ENCODE data around the gene USH1C. TPM values are rescaled to one million over a fixed set of nuclear protein-coding genes. Genes with fewer than 3 reads are reported as not detected.

USH1C gene
- total RNA-seq, 2 experiments from 2014 or later: not detected

DNA sequence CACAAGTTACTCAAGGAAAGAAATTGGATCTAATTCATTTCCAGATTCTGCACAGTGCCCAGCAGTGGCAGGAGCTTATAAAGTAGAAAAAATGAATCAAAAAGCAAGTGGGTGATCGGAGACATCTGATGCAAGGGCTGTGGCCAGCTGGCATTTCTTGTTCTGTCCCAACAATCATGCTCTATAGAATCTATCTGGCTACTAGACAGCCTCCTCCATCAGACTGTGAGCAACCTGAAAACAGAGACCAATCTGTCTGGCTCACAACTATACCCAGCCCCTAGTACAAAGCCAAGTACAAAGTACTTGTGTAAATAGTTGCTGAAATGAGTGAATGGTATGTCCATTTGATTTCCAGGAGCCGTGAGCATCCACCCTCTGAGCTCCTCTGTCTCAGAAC, 11.4 kb downstream of the USH1C start:
- Mint-ChIP-seq H3K36me3 (ENCODE audit: low read depth) (no peaks in the 10 kb centered on the region), H3K27ac (no peak overlapping the region), H3K4me1 (ENCODE audit: low read depth) (no peaks in the 10 kb centered on the region), H3K9me3 (no peaks in the 10 kb centered on the region), H3K27me3 (peaks cover 7% of the 10 kb centered on the region), H3K4me3 (no peak overlapping the region)
- ATAC-seq (no peak), DNase-seq (no peak)
- ChIA-PET CTCF (interaction anchor here (0.7 to 1.6 kb wide), 4 partner anchors 16 to 144 kb away, joined by 3 to 4 read pairs (median 3); partner anchors contain the start of gene KCNJ11), POLR2A (no interaction called here)
- intact Hi-C loops (cut with micrococcal nuclease): no loop called here
- TF ChIP-seq, protein P1, sequence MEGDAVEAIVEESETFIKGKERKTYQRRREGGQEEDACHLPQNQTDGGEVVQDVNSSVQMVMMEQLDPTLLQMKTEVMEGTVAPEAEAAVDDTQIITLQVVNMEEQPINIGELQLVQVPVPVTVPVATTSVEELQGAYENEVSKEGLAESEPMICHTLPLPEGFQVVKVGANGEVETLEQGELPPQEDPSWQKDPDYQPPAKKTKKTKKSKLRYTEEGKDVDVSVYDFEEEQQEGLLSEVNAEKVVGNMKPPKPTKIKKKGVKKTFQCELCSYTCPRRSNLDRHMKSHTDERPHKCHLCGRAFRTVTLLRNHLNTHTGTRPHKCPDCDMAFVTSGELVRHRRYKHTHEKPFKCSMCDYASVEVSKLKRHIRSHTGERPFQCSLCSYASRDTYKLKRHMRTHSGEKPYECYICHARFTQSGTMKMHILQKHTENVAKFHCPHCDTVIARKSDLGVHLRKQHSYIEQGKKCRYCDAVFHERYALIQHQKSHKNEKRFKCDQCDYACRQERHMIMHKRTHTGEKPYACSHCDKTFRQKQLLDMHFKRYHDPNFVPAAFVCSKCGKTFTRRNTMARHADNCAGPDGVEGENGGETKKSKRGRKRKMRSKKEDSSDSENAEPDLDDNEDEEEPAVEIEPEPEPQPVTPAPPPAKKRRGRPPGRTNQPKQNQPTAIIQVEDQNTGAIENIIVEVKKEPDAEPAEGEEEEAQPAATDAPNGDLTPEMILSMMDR (IDR thresholded peaks at IDR 0.05): no peak

DNA sequence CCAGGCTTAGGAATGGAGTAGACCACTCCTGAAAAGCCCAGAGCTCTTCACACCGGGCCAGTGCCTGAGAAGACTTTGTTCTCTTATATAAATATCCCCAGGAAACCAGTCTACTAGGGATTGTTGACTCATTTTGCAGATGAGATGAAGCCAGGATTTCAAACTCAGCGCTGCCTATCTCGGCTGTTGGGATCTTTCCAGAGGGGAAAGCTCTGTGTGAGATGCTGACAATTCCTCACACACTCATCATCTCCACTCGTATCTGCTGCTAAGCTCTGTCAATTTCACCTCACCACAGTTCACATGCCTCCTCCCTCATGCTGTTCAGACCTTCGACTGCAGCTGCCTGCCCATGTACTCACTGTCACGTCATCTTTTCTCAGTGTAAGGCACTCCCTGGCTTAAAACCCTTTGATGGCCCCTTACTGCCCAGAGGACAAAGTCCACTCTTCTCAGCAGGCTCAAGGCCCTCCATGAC, 12.5 kb downstream of the USH1C start:
- Mint-ChIP-seq H3K36me3 (ENCODE audit: low read depth) (no peaks in the 10 kb centered on the region), H3K4me1 (ENCODE audit: low read depth) (no peaks in the 10 kb centered on the region)
- CTCF ChIA-PET: interaction anchor here (0.8 to 1.6 kb wide), 4 partner anchors 11 to 150 kb away, joined by 3 read pairs; no protein-coding TSS in a partner anchor

GRCh38 chr11:17531071-17531600, 13.1 kb downstream of the USH1C start:
- H3K9me3 Mint-ChIP-seq: no peaks in the 10 kb centered on the region
- H3K27ac Mint-ChIP-seq: no peak overlapping the region
- peaks cover 7% of the 10 kb centered on the region for H3K27me3 Mint-ChIP-seq
- no peak overlapping the region for H3K4me3 Mint-ChIP-seq
- no peaks in the 10 kb centered on the region for H3K36me3 Mint-ChIP-seq (ENCODE audit: low read depth)
- POLR2A ChIA-PET: interaction anchor here (1.5 kb wide), 1 partner anchor 15 kb away, joined by 3 read pairs; no protein-coding TSS in a partner anchor
- CTCF ChIA-PET: interaction anchor here (0.8 to 1.6 kb wide), 5 partner anchors 12 to 149 kb away, joined by 3 read pairs; no protein-coding TSS in a partner anchor
- no peak for DNase-seq
- TF ChIP-seq, protein P1 (IDR thresholded peaks at IDR 0.05): no peak
- no peak for ATAC-seq
- intact Hi-C loops (cut with micrococcal nuclease): no loop called here
- no peaks in the 10 kb centered on the region for H3K4me1 Mint-ChIP-seq (ENCODE audit: low read depth)

More for the DNA sequence above, 12.5 kb downstream of the USH1C start:
- intact Hi-C loops (cut with micrococcal nuclease): no loop called here
- DNase-seq (no peak), ATAC-seq (no peak)
- POLR2A ChIA-PET: interaction anchor here (1.5 kb wide), 1 partner anchor 15 kb away, joined by 3 read pairs; no protein-coding TSS in a partner anchor
- H3K27me3 Mint-ChIP-seq: peaks cover 7% of the 10 kb centered on the region
- no peaks in the 10 kb centered on the region for H3K9me3 Mint-ChIP-seq
- TF ChIP-seq, protein P1 (IDR thresholded peaks at IDR 0.05): no peak
- no peak overlapping the region for H3K4me3 Mint-ChIP-seq
- H3K27ac Mint-ChIP-seq: no peak overlapping the region

DNA sequence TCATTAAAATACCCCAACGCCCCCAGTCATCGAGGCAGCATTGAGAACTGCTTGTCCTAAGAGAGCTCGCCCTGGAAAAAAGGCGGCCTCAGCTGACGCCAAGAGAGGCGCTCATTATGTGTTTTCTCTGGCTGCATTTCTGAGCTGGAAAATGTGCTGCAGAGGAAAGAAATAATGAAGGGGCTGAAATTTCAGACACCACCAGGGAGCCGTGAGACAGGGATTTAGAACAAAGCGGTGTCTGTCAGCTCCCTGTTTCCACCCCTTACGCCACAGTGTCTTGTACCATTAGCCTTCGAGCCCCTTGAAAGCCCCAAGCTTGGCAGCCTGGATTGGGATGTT, 14.4 kb downstream of the USH1C start:
- ATAC-seq: no peak
- POLR2A ChIA-PET: no interaction called here

More for the DNA sequence above, 14.4 kb downstream of the USH1C start:
- no peak for DNase-seq
- TF ChIP-seq, protein P1 (IDR thresholded peaks at IDR 0.05): no peak
- Mint-ChIP-seq H3K36me3 (ENCODE audit: low read depth) (no peaks in the 10 kb centered on the region), H3K27me3 (peaks cover 7% of the 10 kb centered on the region), H3K9me3 (no peaks in the 10 kb centered on the region), H3K27ac (no peak overlapping the region), H3K4me1 (ENCODE audit: low read depth) (no peaks in the 10 kb centered on the region), H3K4me3 (no peak overlapping the region)
- CTCF ChIA-PET: interaction anchor here (0.6 to 3.5 kb wide), 6 partner anchors 16 to 146 kb away, joined by 3 to 39 read pairs (median 4); partner anchors contain the start of gene KCNJ11
- intact Hi-C loops (cut with micrococcal nuclease): no loop called here

Measured in activated CD8-positive, alpha-beta T cell treated with anti-CD3 and anti-CD28 coated beads for 36 hours (primary cell).